ENCODE data around the gene GCFC2.

The GCFC2 gene

GRCh38 chr2:75710577-75711253 is at the start of gene GCFC2:
GCFC2 (minus strand) TSS chr2:75710915; CDS start chr2:75710855, 60 bp downstream.
- TF ChIP-seq, protein P1, sequence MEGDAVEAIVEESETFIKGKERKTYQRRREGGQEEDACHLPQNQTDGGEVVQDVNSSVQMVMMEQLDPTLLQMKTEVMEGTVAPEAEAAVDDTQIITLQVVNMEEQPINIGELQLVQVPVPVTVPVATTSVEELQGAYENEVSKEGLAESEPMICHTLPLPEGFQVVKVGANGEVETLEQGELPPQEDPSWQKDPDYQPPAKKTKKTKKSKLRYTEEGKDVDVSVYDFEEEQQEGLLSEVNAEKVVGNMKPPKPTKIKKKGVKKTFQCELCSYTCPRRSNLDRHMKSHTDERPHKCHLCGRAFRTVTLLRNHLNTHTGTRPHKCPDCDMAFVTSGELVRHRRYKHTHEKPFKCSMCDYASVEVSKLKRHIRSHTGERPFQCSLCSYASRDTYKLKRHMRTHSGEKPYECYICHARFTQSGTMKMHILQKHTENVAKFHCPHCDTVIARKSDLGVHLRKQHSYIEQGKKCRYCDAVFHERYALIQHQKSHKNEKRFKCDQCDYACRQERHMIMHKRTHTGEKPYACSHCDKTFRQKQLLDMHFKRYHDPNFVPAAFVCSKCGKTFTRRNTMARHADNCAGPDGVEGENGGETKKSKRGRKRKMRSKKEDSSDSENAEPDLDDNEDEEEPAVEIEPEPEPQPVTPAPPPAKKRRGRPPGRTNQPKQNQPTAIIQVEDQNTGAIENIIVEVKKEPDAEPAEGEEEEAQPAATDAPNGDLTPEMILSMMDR (IDR thresholded peaks at IDR 0.05): peak; percentile 39; the same call in 1 of the 2 replicates

- TF ChIP-seq, protein P1 (IDR thresholded peaks at IDR 0.05): no peak
These were observed 42.1 kb upstream of the GCFC2 start for GRCh38 chr2:75752828-75753227.

- TF ChIP-seq, protein P1 (IDR thresholded peaks at IDR 0.05): no peak
These were observed 41.2 kb upstream of the GCFC2 start for GRCh38 chr2:75751824-75752468.

DNA sequence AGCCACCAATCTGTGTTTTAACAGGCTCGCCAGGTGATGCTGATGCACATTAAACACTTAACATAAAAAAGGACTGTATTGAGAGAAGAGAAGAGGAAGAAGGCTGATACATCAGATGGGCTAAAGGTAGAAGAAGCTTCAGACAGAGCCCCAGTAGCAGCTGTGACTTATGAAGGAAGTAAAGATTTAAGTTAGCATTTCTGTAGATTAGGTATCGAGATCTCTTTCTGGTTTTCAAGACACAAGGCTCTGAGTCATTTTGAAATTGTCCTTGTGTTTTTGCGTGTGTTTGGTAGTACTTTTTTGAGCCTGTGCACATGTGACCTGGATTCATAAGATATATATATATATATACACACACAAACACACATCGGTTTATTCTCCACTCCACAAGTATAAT is 40.6 kb upstream of the GCFC2 start:
- TF ChIP-seq, protein P1 (IDR thresholded peaks at IDR 0.05): no peak

- TF ChIP-seq, protein P1 (IDR thresholded peaks at IDR 0.05): no peak
These were observed 27.2 kb upstream of the GCFC2 start for GRCh38 chr2:75737961-75738360.

- TF ChIP-seq, protein P1 (IDR thresholded peaks at IDR 0.05): no peak
These were observed 25.6 kb upstream of the GCFC2 start for GRCh38 chr2:75736276-75736675.

DNA sequence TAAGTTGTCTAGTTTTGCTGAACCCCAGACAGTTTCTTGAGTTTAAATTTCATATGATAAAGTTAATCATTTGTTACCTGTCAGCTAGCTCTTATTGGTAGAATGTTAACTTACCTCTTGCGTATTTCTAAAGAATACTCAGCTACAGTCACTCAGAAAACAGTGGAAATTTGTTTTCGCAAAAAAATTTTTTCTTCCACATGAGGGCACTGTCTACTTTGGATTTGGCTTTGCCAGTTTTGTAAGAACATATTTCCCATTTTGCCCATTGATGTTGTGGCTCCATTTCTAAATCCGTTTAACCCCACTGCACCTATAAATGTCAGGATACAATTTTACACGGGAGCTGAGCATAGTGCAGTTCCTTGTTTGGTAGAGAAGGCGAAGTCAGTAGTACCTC is 19.1 kb upstream of the GCFC2 start:
- TF ChIP-seq, protein P1 (IDR thresholded peaks at IDR 0.05): peak; percentile 46; the same call in 1 of the 2 replicates
